ENCODE results near the gene LRP2. TPM values are rescaled to one million over a fixed set of nuclear protein-coding genes. Genes with fewer than 3 reads are reported as not detected.
A peak's percentile ranks its signal among the peaks of the same experiment; 100 is the strongest.

Gene LRP2
- total RNA-seq, 2 donors from 2014 or later = 0.05 TPM; not detected in 1

- intact Hi-C loops (cut with DNase I) = loop anchor here (5.0 to 10.0 kb wide), 2 partner anchors 33 to 145 kb away; no protein-coding TSS in a partner anchor
- Histone ChIP-seq H3K27ac (no peak overlapping the region), H3K9me3 (no peaks in the 10 kb centered on the region), H3K4me3 (no peak overlapping the region), H3K4me1 (no peaks in the 10 kb centered on the region), H3K9ac (ENCODE audit: low read depth in 2 of 2, low read length in 2 of 2) (no peak overlapping the region), H3K36me3 (no peaks in the 10 kb centered on the region), H3K27me3 (no peaks in the 10 kb centered on the region)
- DNase-seq = peak; percentile 81
- TF ChIP-seq CTCF (IDR thresholded peaks at IDR 0.05) = peak; percentile 86
Measured at GRCh38 chr2:169109502-169110409, 252.6 kb downstream of the LRP2 start.

GRCh38 chr2:169108099-169108884 lies 254.0 kb downstream of the LRP2 start:
- intact Hi-C loops (cut with DNase I) = loop anchor here (5.0 to 10.0 kb wide), 2 partner anchors 34 to 143 kb away; no protein-coding TSS in a partner anchor
- no peak for DNase-seq
- no peak overlapping the region for H3K27ac ChIP-seq

GRCh38 chr2:169107645-169108044 lies 254.7 kb downstream of the LRP2 start:
- Histone ChIP-seq H3K4me1 (no peaks in the 10 kb centered on the region), H3K9ac (ENCODE audit: low read depth in 2 of 2, low read length in 2 of 2) (no peak overlapping the region), H3K36me3 (no peaks in the 10 kb centered on the region), H3K27ac (no peak overlapping the region), H3K4me3 (no peak overlapping the region), H3K9me3 (no peaks in the 10 kb centered on the region), H3K27me3 (no peaks in the 10 kb centered on the region)
- TF ChIP-seq CTCF (IDR thresholded peaks at IDR 0.05) = no peak
- intact Hi-C loops (cut with DNase I) = loop anchor here (5.0 to 10.0 kb wide), 2 partner anchors 35 to 143 kb away; no protein-coding TSS in a partner anchor
- DNase-seq = no peak

More at GRCh38 chr2:169108099-169108884, 254.0 kb downstream of the LRP2 start:
- H3K4me1 ChIP-seq = no peaks in the 10 kb centered on the region
- H3K27me3 ChIP-seq = no peaks in the 10 kb centered on the region
- H3K9me3 ChIP-seq = no peaks in the 10 kb centered on the region
- no peaks in the 10 kb centered on the region for H3K36me3 ChIP-seq
- no peak overlapping the region for H3K9ac ChIP-seq (ENCODE audit: low read depth in 2 of 2, low read length in 2 of 2)
- H3K4me3 ChIP-seq = no peak overlapping the region
- no peak for TF ChIP-seq CTCF (IDR thresholded peaks at IDR 0.05)

GRCh38 chr2:169106563-169107545 lies 255.5 kb downstream of the LRP2 start:
- Histone ChIP-seq H3K4me1 (no peaks in the 10 kb centered on the region), H3K9ac (ENCODE audit: low read depth in 2 of 2, low read length in 2 of 2) (no peak overlapping the region), H3K4me3 (no peak overlapping the region), H3K27ac (no peak overlapping the region), H3K27me3 (no peaks in the 10 kb centered on the region), H3K9me3 (no peaks in the 10 kb centered on the region), H3K36me3 (no peaks in the 10 kb centered on the region)
- TF ChIP-seq CTCF (IDR thresholded peaks at IDR 0.05) = no peak
- no peak for DNase-seq
- intact Hi-C loops (cut with DNase I) = loop anchor here (5.0 to 10.0 kb wide), 2 partner anchors 35 to 142 kb away; no protein-coding TSS in a partner anchor
